ENCODE results near the gene CALML6.

- TF ChIP-seq, protein P1, sequence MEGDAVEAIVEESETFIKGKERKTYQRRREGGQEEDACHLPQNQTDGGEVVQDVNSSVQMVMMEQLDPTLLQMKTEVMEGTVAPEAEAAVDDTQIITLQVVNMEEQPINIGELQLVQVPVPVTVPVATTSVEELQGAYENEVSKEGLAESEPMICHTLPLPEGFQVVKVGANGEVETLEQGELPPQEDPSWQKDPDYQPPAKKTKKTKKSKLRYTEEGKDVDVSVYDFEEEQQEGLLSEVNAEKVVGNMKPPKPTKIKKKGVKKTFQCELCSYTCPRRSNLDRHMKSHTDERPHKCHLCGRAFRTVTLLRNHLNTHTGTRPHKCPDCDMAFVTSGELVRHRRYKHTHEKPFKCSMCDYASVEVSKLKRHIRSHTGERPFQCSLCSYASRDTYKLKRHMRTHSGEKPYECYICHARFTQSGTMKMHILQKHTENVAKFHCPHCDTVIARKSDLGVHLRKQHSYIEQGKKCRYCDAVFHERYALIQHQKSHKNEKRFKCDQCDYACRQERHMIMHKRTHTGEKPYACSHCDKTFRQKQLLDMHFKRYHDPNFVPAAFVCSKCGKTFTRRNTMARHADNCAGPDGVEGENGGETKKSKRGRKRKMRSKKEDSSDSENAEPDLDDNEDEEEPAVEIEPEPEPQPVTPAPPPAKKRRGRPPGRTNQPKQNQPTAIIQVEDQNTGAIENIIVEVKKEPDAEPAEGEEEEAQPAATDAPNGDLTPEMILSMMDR (IDR thresholded peaks at IDR 0.05): no peak
- no peak for TF ChIP-seq POLR2A (IDR thresholded peaks at IDR 0.05)
These were observed 39.1 kb upstream of the CALML6 start for GRCh38 chr1:1875932-1876331.
